GM21515 (cell line): ENCODE data around the gene PLCH1.
"Not testable (repeated sequence)": the region's sequence is repeated elsewhere in the genome, so short reads cannot be mapped to it uniquely, and the experiment has no call there.

Experiments
- ATAC-seq: cut with Tn5 transposase; IDR thresholded peaks from one replicate; pipeline ENCODE4 v1.9.1; 2021; ENCODE audit not compliant: unreplicated experiment

PLCH1 gene

DNA sequence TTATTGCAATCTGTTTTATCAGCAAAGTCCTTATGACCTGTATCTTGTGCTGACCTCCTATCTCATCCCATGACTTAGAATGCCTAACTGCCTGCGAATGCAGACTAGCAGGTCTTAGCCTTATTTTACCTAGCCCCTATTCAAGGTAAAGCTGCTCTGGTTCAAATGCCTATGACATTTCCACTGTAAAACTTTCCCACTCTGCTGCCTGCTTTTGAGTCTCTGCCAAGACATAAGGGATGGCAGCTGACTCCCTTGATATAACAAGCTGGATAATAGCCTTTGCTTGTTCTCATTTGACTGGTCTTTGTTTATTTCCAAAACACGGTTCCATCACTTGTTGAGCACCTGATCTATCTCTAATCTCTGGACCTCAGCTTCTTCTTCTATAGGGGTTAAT is 319.5 kb downstream of the PLCH1 start:
- ATAC-seq: no peak

DNA sequence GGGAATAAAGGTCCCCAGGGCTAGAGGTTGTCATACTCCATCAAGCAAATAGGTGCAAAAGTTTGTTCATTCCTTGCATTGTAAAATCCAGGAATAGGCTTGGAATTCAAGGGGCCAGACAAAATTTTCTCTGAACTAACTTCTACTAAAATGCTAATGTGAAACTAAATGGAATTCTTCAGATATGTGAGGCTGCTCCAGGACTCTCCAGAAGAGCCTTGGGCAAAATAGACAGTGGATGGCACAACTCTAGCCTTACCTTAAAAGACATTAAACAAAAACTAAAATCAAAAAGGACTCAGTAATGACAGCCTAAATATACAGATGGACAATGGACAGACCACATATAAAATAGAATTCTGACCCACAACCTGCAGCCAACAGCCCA is 320.6 kb downstream of the PLCH1 start:
- no peak for ATAC-seq

DNA sequence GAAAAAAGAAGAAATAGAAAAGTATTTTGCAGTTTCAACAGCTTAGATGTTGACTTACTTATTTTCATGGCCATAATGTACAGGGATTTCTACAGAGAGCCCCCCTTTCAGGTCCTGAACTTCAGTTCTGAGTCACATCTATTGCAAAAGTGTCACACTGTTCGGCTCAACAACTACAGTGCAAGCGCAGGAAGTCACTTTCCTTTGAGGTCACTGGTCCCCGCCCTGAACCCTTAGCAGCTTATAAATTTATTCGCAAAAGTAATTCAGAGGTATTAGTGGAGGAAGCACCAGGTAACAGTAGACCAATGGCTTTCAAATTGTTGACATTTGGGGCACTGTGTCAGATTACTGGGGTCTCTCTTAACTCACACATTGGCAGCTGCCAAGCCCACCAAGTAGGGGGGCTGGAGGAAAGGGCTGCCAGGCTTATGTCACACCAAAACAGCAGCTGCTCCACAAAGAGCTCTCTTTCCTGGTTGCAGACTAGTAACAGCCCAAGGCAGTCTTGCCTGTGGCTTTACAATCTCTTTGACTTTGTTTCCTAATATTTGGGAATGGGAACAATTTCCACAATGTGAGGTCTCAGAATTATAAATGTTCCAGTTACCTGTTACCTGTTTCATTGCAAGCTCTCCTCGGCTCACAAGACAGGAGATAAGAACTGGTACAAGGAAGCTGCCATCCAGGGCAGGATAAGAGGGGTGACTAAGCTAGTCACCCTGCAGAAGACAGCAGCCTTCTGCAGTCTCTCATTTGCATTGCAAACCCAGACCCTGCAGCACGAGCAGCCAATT is 321.1 kb downstream of the PLCH1 start:
- ATAC-seq: no peak

DNA sequence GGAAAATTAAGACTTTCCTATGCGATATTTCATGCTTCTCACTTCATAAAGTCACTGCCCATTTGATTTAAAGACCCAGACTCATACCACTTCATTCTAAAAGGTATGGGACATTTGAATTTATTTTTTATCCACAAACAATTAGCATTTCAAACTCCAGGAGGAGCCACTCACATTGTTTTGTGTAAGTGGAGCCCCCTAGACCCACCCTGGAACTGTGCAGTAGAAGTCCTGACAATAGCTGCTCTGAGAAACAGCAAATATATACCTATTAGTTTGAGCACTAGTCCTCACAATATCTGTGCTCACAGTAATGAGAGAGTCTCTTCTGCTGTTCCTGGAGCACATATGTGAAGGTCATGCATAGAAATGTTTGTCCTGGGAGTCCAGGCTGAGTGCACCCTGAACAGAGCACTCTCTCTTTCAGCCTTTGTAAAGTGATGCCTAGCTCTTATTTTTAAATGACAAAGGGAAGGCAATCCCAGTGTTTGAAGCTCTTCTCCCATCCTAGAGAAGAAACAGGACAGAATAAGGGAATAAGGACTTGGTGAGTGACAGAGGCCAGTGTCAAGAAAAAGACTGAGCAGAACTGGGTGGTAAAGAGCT is 323.9 kb downstream of the PLCH1 start:
- no peak for ATAC-seq

DNA sequence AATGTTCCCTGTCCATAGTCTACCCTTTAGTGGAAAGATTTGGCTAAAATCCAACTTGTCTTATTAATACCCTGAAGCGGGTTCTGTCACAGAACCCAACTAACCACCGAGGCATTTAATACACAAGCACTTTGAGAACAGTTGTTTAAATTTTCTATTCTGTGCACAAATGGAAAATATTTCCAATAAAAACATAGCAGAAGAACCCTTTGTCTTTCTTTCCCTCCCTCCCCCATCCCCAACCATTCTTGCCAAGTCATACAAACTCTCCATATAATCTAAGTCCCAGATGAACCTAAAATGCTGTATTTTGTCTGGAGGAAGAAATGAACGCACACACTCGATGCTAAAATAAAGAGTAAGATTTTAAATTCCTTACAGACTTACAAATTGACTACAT is 324.5 kb downstream of the PLCH1 start:
- no peak for ATAC-seq

DNA sequence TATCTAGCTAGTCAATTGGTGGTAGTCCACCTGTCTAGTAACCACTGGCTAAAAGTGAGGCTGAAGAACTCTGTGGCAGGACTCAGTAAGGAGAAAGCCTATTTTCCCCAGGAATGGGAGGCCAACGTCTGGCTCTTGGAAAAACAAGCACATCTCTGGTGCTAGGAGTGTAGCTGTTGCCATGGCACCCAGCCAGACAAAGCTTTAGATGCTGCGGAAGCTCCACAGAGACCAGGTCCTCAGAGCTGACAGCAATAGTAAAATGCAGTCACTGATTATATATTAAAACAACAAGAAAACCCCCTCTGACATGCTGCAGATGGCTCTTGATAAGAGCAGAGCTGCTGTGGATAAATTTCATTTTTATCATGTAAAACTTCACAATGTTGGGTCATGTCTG is 326.5 kb downstream of the PLCH1 start:
- ATAC-seq: no peak

DNA sequence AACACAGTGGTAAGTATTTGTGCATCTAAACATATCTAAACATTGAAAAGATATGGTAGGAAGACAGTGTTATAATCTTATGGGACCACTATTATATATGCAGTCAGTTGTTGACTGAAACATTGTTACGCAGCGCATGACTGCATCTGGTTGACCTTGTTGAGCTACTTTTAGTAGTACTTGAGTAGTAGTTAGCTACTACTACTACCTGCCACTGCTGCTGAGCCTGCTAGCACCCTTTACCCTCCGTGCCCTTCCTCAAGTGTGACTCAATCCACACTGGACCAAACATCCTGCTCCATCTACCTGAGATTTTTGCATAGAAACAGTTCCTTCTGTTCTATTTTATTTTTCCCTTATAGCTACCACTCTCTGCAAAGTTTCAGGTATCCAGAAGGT is 327.8 kb downstream of the PLCH1 start:
- no peak for ATAC-seq

DNA sequence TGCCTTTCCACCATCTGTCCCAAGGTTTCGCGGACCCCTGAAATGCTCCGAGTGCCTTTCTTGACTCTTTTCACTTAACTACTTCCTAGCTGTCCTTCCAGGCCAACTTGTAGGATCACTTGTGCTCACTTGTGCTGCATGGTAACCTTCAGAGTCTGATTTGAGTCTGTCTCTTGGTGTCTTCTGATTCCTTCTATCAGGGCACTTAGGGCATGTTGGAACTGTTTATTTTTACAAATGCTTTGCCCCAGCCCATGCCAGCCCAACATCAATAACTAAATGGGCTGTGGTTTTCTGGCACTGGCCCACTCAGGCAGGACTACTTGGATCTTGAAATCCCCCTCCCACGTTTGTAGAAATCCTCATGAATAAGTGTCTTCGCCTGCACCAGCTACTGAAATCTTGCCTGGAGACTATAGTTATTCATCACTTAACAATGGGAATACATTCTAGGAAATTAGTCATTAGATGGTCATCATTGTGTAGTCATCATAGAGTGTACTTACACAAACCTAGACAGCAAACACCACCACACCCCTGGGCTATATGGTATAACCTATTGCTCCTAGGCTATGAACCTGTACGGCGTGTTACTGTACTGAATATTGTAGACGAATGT is 328.3 kb downstream of the PLCH1 start:
- ATAC-seq: no peak

DNA sequence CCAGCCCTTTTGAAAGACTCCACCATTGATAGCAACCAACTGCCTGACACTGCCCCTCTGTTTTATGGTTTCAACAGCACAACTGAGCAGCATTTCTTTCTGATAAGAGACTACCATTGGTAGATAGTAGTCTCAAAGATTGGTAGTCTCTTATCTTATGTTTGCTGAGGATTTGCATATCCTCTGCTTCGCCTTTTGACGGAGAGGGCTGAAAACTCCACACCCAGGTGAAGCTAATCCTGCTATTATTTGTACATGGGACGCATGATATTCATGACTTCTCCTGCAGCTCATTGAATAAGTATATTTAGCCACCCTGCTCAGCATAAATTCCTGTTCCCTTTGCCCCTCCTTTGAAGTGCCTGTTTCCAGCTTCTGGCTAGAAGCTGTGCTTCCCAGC is 332.0 kb downstream of the PLCH1 start:
- no peak for ATAC-seq

DNA sequence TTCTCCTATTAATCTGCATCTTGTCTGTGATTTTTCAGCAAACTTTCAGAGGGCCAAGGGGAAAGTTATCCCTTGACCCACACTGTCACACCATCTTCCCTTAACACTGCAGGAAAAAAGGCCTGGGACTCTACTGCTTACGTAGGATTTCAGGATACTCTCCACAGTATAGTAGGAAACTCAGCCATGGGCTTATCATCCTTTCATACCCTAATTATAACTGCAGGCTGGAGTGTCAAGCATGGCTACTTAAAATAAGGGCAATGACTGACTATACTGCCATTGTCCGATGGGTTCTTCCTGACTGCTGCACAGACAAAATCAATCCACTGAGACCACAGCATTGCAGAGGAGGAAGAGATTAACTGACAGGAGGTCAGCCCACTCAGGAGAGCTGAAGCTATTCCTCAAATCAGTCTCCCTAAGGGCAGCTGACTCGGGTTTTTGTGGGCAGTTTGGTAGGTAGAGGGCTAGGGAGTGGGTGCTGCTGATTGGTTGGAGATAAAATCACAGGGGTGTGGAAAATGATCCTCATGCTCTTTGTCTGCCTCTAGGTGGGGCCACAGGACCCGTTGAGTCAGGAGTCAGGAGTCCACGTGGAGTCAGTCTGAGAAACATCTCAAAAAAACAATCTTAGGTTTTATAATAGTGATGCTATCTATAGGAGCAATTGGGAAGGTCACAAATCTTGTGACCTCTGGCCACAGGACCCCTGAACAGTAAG is 333.2 kb downstream of the PLCH1 start:
- no peak for ATAC-seq

DNA sequence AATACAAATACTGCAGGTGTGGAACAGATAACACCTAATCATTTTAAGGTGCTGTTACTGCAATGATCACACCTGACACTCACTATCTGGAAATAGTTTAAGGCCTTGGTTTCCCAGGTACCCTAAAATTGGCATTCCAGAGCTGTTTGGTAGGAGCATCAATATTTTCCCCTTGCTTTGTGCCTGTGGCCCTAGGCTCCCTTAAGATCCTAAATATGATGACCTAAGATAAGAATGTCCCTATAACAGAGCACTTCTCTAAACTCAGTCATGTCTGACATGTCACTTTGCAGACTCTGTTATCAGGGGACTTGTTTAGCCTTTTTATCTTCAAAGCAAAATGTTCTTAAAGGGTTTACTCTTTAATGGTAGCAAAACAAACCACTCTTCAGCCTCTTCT is 335.5 kb downstream of the PLCH1 start:
- no peak for ATAC-seq

DNA sequence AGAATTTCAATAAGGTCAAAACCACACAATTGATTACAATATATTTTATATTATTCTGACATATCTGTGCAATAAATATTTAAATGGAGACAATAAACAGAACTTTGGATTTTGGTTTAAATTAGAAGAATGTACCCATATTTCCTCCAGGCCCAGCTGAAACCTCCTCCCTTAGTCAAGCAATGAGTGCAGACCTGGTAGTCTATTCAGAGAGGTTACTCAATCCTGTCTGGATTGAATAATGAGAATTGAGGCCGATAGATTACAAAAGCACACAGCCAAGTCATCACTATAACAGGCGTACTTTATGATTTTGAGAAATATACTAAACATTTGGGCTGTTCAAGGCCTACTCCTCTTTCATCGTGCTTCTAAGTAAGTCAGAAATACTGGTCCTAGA is 336.9 kb downstream of the PLCH1 start:
- no peak for ATAC-seq

DNA sequence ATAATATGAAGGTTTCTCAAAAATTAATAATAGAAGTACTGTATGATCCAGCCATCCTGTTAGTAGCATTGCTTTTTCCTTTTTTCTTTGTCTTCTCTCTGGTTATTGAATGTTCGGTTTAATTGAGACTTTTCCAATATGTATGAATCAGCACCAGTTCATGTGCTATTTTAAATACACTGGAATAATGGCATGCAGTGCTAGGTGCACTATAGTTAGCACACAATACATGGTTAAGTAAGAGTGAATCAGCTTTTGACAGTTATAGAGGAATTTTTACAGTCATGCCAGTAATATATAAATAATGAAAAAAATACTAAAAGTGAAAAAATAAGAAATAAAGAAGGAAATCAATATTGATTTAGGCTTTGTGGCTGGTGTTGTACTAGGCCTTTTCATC is 337.5 kb downstream of the PLCH1 start:
- no peak for ATAC-seq

DNA sequence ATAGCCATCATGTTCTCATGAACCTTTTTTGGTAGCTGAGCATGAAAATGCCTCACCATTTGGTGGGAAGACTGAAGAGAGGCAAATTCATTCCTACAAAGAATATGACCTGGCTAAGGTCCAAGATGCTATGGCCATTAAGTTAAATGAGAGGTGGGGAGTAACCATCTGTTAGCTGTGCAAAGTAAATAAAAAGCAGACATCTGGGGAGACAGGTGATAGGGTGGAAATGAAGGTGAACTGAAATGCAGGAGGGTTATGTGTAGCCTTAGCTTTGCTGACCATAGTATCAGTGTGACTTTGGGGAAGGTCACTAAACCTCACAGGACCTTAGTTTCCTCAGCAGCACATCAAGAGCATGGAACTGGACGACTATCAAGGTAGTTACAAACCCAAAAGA is 340.4 kb downstream of the PLCH1 start:
- no peak for ATAC-seq

DNA sequence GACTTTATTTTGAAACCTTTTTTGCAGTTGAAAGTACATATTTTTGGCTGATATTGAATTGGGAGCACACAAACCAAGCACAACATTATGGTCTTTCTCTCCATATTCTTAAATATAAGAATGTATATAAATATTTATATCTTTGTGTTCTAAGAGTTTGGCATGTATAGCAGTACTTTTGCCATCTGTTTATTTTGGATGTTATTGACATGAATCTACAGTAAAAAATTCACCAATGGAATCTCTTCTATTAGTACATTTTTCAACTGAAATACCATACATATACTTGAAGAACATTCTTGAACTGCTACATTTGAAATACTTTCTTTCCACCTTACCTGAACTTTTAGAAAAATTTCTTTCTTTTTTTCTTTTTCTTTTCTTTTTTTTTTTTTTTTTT is 342.2 kb downstream of the PLCH1 start:
- ATAC-seq: no peak

DNA sequence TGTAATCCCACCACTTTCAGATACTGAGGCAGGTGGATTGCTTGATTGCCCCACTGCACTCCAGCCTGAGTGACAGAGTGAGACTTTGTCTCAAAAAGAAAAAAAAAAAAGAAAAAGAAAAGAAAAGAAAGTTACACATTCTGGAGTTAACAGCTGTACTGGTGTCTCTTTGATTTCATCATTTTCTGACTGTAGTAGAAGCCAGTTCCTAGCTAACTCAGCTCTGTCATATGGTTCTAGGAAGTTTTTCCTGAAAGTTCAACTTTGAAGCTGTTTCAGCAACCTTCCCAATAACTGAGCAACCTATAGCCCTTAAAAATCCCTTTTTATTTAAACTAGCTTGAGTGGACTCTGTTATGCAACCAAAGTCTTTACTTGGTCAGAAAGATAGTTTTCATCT is 346.8 kb downstream of the PLCH1 start:
- no peak for ATAC-seq

DNA sequence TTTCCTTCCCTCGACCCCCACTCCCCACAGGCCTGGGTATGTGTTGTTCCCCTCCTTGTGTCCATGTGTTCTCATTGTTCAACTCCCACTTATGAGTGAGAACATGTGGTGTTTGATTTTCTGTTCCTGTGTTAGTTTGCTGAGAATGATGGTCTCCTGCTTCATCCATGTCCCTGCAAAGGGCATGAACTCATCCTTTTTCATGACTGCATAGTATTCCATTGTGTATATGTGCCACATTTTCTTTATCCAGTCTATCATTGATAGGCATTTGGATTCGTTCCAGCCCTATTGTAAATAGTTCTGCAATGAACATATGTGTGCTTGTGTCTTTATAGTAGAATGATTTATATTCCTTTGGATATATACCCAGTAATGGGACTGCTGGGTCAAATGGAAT is 350.0 kb downstream of the PLCH1 start:
- not testable (repeated sequence) for ATAC-seq

DNA sequence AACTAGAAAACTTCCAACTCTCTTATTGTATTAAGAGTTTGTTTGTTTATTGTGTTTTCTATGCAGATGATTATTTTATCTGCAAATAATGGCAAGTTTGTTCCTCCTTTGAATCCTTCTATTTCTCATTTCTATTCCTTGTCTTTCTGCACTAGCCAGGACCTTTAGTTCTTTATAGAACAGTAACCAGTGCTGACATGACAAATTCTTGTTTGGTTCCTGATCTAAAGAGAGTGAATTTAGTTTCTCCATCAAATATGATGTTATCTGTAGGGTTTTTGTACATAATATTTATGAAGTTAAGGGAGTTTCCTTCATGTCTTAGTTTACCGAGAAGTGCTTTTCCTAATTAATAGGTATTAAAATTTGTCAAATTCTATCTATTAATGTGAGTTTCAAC is 350.6 kb downstream of the PLCH1 start:
- ATAC-seq: no peak

DNA sequence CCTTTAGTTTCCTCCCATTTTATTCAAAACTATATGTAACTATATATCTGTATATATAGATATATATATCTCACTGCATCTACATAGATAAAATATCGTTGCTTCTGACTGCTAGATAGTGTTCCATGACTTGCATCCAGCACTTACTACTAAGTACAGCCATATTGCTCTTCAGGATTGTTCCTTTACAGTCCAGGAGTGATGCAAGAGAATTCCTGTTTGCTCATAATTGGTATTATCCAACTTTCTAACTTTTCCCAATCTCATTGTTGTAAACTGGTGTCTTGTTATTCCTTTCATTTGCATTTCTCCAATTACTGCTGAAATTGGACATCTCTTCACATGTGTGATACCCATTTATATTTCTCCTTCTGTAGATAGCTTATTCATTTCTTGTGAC is 351.6 kb downstream of the PLCH1 start:
- ATAC-seq: no peak

DNA sequence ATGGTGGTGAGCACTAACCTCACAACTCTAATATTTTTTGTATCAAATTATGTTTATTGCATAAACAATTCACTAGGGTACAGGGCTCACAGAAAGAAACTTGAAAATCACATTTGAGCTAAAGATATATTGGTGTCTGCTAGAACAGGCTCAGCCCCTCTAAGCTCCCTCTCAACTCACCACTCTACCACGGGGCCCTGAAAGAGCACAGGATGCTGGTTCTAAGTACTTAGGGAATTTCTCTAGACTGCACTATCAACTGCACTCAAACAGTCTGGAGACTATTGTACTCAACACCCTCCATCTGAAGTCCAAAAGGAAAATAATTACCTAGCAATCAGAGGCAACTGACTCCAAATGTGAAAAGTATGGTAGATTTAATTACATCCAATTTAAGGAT is 352.7 kb downstream of the PLCH1 start:
- no peak for ATAC-seq

DNA sequence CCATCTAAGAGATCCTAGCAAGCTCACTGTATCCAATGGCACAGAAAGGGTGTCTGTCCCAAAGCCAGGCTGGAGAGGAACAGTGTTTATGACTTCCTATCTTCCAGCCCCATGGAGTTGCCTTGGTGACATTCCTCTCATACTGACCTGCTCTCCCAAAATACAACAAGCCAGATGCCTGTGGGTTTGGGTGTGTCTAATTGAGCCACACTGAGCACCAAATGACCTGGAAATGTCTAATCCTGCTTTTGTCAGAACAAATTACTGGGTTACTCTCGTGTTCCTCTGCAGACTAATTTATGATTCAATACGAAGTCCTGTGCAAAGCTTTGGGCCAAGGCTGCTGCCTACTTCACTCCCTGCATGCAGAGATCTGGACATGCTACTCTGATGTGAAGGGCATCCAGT is 353.3 kb downstream of the PLCH1 start:
- no peak for ATAC-seq

DNA sequence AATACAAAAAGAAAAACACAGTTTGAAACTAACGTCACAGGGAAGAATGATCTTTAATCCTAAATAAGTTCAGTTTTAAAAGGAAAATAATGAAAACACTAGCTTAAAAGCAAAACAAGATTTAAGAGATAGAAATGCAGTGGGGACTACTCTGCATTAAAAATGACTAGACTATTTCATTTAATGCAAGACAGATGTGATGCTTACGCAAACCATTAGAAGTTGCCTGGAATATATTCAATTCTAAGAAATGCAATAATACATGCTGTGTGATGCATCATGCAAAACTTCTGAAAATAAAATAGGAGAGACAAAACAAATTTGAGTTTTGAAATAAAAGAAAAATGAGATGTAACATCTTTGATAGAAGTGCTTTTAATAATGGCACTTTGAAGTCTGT is 353.8 kb downstream of the PLCH1 start:
- no peak for ATAC-seq
